IPS-18a (cell line): ENCODE measurements around the gene FSCN2.

Source experiments
- H3K27ac ChIP-seq: one replicate; pipeline ENCODE4 v1.5.1; 2013; ENCODE audit warnings: low read length
- H3K27me3 ChIP-seq: one replicate; pipeline ENCODE4 v1.6.1; 2013; ENCODE audit warnings: mild to moderate bottlenecking, low read length; ENCODE audit not compliant: control insufficient read depth, insufficient read depth
- H3K36me3 ChIP-seq: one replicate; pipeline ENCODE4 v1.6.1; 2013; ENCODE audit warnings: low read depth, low read length; ENCODE audit not compliant: control insufficient read depth
- H3K4me1 ChIP-seq: one replicate; pipeline ENCODE4 v1.6.1; 2013; ENCODE audit warnings: low read depth, low read length; ENCODE audit not compliant: control insufficient read depth
- H3K4me3 ChIP-seq: one replicate; pipeline ENCODE4 v1.5.1; 2013; ENCODE audit warnings: low read length
- H3K9ac ChIP-seq: one replicate; pipeline ENCODE4 v1.6.1; 2013; ENCODE audit warnings: mild to moderate bottlenecking, low read length, moderate library complexity
- H3K9me3 ChIP-seq: one replicate; pipeline ENCODE4 v1.6.1; 2013; ENCODE audit warnings: low read depth, low read length; ENCODE audit not compliant: control insufficient read depth

Gene FSCN2

DNA sequence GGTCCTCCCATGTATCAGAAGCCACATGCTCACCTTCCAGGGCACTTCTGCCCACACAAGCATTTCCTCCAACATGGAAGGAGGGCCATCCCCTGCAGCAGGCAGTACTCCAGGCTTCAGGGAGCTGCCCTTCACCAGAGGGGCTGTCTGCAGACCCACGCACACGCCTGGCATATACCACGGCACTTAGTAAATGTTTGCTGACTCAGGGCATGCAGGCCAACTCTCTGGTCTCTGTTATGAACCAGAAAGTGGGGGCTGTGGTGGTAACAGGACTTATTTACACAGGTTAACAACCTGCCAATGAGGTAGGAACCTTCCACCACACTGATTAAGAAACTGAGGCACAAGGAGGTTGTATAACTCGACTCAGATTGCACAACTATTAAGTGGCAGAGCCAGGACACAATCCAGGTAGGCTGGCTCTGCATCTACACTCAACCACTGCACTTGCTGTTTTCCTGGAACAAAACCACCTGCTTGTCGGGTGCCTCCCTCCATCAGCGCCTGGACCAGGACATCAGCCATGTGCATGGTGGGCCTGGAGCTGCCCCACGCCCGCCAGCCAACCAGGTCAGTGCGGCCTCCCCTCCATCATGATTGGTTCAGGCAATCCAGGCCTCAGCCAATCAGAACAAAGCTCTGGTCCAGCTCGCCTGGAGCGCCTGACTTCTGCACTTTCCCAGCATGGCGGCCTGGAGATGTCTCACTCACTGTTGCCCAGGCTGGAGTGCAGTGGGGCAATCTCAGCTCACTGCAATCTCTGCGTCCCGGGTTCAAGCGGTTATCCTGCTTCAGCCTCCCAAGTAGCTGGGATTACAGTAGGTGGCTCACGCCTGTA is 34.8 kb upstream of the FSCN2 start:
- H3K9me3 ChIP-seq = no peaks in the 10 kb centered on the region
- peaks cover 19% of the 10 kb centered on the region for H3K4me1 ChIP-seq
- H3K36me3 ChIP-seq = no peaks in the 10 kb centered on the region
- no peak overlapping the region for H3K27ac ChIP-seq
- H3K4me3 ChIP-seq = no peak overlapping the region
- H3K27me3 ChIP-seq = peaks cover 20% of the 10 kb centered on the region
- H3K9ac ChIP-seq = no peak overlapping the region

DNA sequence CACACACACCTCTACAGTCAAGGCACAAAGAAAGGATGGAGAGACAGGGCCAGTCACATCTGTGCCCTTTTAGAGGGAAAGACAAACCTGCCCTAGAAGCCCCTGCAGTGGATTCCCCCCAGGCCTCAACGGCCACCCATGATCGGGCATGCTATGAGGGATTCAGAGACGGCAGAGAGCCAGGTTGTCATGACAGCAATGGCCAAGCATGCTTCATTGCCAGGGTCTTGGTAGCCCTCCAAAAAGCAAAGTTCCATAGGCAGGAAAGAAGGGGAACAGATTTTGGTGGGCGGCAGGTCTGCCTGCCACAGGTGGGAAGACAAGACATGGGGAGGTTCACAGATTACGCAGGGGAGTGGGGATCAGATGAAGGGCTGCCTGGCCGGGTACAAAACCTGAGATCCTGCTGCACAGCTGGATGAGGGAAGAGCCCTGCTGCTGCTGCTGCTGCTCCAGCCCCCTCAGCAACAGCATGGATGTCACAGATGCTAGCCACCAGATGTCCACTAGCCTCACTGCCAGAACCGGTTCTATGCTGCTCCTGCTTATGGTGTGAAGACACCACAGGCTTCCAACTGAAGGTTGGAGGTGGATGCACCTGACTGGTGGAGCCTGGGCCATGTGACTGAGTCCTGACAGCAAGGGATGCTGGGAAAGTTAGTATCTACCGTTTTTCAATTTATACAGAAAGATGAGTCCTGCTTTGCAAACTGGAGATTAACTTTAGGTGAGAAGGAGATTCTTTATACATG is 33.4 kb upstream of the FSCN2 start:
- no peak overlapping the region for H3K9ac ChIP-seq
- no peaks in the 10 kb centered on the region for H3K36me3 ChIP-seq
- no peak overlapping the region for H3K27ac ChIP-seq
- H3K9me3 ChIP-seq = no peaks in the 10 kb centered on the region
- H3K4me1 ChIP-seq = peaks cover 6% of the 10 kb centered on the region
- no peak overlapping the region for H3K4me3 ChIP-seq
- H3K27me3 ChIP-seq = peaks cover 13% of the 10 kb centered on the region

DNA sequence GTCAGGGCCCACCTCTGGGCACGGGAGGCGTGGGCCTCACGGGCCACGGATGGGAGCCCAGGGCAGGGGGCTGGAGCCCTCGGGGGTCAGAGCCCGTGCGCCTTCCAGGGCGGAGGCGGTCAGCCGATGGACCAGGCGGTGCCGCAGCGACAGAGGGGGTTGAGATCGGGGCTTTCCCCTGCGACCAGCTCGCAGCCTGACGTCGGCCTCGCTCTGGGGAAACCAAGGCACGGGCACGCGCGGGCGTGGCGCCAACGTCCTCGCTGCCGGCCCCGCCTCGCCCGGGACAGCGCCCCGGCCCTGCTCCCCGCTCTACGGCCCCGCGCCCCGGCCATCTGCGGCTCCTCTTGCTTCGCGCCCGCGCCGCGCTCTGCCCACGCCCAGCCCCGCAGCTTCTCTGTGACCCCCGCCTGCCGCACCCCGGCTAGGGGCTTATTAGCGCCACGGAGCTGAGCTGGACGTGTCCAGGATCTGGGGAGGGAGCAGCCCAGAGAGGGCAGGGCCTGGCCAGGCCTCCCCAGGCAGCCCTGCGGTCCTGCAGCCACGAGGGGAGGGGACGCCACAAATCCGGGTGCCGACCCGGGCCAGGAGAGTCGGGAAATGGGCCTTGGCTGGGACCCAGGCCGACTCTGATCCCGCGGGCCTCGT is 29.1 kb upstream of the FSCN2 start:
- no peak overlapping the region for H3K9ac ChIP-seq
- no peaks in the 10 kb centered on the region for H3K9me3 ChIP-seq
- no peaks in the 10 kb centered on the region for H3K36me3 ChIP-seq
- no peak overlapping the region for H3K27ac ChIP-seq
- no peaks in the 10 kb centered on the region for H3K27me3 ChIP-seq
- H3K4me3 ChIP-seq = no peak overlapping the region
- no peaks in the 10 kb centered on the region for H3K4me1 ChIP-seq

DNA sequence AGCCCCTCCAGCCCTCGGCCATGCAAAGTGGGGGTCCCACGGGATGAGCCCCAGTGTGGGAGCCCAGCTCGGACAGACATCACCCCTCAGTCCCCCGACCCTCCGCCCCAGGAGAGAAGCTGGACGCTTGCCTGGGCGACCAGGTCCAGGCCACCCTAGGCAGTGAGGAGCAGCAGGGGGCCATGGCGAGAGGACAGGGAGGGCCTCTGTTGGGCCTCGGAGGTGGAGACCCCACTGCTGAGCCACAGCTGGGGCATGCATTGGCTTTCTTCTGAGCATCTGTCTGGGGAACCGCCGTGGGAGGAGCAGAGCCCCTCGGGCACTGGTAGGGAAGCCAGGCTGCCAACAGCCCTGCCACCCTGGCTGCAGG is 28.6 kb upstream of the FSCN2 start:
- Histone ChIP-seq H3K9ac (no peak overlapping the region), H3K36me3 (no peaks in the 10 kb centered on the region), H3K9me3 (no peaks in the 10 kb centered on the region), H3K27ac (no peak overlapping the region), H3K27me3 (no peaks in the 10 kb centered on the region), H3K4me3 (no peak overlapping the region), H3K4me1 (no peaks in the 10 kb centered on the region)

DNA sequence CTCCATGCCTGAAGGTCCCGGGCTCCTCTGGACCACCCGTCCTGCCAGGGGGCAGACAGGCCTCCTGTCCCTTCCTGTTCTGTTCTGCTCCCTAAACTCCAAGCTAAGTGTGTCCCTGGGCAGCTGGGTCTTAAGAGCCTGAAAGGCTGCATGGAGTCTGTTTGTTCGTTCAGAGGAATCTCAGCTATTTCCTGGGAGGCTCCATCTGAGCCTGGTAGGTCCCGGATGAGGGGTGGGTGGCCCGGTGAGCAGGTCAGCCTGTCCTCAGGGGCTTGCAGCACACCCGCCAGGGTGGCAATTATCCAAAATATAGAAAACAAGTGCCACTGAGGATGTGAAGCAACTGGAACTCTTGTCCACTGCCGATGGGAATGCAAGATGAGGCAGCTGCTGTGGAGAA is 28.1 kb upstream of the FSCN2 start:
- Histone ChIP-seq H3K4me1 (no peaks in the 10 kb centered on the region), H3K9ac (no peak overlapping the region), H3K9me3 (no peaks in the 10 kb centered on the region), H3K4me3 (no peak overlapping the region), H3K27ac (no peak overlapping the region), H3K36me3 (no peaks in the 10 kb centered on the region), H3K27me3 (no peaks in the 10 kb centered on the region)

DNA sequence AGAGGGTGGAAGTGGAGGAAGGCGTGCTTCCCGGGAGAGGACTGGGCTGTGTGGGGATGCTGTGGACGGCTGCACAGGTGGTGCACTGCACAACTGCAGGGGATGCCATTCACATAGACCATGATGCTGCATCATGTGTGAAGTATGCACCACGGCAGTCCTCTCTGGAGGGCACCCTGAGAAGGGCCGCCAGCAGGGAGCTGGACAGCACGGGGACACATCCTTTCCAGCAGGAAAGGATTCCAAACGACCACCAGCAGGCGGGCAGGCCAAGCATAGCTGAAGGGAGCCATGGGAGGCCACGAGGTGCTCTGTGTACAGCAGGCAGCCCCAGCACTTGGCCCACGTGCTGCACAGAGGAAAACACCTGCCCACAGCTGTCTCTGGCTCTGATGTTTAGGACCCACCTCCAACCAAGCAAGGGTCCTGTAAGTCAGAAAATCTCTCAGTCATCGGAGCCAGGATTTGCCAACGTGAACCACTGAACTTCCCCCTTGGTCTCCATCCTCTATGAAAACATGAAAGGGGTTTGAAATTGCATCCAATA is 25.6 kb upstream of the FSCN2 start:
- no peaks in the 10 kb centered on the region for H3K36me3 ChIP-seq
- H3K9me3 ChIP-seq = no peaks in the 10 kb centered on the region
- no peak overlapping the region for H3K4me3 ChIP-seq
- H3K9ac ChIP-seq = no peak overlapping the region
- no peaks in the 10 kb centered on the region for H3K4me1 ChIP-seq
- H3K27ac ChIP-seq = no peak overlapping the region
- no peaks in the 10 kb centered on the region for H3K27me3 ChIP-seq

DNA sequence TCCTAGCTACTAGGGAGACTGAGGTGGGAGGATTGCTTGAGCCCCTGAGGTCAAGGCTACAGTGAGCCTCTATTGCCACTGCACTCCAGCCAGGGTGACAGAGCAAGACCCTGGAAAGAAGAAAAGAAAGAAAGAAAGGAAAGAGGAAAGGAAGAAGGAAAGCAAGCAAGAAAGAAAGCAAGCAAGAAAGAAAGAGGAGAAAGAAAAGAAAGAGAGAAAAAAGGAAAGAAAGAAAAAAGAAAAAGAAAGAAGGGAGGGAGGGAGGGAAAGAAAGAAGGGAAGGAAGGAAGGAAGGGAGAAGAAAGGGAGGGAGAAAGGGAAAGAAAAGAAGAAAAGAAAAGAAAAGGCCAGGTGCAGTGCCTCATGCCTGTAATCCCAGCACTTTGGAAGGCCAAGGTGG is 24.6 kb upstream of the FSCN2 start:
- Histone ChIP-seq H3K9ac (no peak overlapping the region), H3K27ac (no peak overlapping the region), H3K27me3 (no peaks in the 10 kb centered on the region), H3K4me1 (no peaks in the 10 kb centered on the region), H3K36me3 (no peaks in the 10 kb centered on the region), H3K4me3 (no peak overlapping the region), H3K9me3 (no peaks in the 10 kb centered on the region)

DNA sequence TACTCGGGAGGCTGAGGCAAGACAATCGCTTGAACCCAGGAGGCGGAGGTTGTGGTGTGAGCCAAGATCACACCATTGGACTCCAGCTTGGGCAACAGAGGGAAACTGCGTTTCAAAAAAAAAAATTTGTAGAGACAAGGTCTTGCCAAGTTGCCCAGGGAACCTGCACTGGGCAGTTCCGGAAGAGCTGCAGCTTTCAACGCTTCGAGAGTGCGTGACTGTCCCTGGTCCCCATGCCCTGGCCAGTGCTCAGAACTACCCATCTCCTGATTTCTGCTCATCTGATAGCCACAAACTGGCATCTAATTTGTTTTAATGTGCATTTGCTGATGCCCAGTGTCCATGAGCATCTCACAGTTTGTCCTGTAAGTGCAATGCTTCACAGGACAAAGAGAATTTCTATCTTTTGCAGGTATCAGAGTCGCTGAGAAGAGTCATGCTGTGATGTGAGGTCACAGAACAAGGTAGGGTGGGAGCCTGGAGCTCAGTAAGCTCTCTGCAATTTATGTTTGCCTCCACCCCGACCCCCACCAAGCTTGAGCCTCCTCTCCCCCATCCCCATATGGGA is 19.5 kb upstream of the FSCN2 start:
- H3K4me3 ChIP-seq = peak overlapping the region; percentile 95
- H3K9ac ChIP-seq = no peak overlapping the region
- no peaks in the 10 kb centered on the region for H3K4me1 ChIP-seq
- H3K36me3 ChIP-seq = peaks cover 29% of the 10 kb centered on the region
- no peak overlapping the region for H3K27ac ChIP-seq
- H3K9me3 ChIP-seq = no peaks in the 10 kb centered on the region
- no peaks in the 10 kb centered on the region for H3K27me3 ChIP-seq

DNA sequence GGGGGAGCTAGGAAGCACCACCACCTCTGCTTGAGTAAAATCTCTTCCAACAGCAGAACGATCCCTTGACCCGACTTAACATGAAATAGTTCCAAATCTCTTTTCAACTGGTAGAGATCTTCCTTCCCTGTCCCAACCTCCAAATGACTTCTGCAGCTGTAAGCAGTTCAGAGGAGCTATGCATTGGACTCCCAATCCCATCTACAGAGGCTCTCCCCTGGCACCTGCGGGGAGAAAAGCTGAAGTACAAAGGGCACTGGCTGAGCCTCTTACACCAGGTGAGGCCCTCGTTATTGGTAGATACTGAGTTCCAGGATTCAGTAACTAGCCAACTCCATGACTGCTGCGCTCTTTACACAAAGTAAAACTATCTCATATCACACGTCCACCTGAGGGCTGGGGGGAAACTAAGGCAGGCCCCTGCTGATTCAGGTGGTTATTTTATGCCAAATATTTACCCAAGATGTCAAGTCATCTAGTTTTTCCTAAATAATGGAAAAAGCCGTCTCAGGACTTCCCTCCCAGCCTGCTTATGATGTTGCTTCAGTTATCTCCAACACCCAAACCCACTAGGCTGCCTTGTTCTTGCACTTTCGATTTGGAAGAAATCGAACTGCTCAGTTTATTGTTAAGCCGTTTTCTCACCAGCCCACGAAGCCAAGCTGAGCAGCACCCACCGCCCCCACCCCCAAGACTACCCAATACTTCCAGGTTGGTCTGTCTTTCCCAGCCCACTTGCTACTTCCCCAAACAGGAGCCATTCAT is 18.8 kb upstream of the FSCN2 start:
- Histone ChIP-seq H3K9ac (peak overlapping the region; percentile 94), H3K4me3 (peak overlapping the region; percentile 95), H3K27ac (no peak overlapping the region)

DNA sequence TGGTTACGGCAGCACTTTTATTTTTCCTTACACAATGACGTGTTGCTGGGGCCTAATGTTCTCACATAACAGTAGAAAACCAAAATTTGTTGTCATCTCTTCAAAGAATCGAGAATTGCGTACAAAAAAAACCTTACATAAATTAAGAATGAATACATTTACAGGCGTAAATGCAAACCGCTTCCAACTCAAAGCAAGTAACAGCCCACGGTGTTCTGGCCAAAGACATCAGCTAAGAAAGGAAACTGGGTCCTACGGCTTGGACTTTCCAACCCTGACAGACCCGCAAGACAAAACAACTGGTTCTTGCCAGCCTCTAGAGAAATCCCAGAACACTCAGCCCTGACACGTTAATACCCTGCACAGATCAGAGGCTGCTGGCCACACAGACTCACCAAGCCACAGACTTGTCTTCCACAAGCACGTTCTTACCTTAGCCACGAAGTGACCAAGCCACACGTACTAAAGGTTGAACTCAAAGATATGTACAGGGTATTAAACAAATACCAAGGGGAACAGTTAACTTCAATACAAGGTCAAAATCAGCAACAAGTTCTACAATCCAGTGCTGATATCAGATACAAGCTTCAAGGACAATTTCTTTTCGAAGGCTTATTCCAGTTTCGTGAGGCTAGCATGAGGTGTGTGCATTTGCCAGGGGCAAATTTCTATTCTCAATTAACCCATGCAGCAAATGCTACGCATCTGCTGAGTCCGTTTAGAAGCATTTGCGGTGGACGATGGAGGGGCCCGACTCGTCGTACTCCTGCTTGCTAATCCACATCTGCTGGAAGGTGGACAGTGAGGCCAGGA is 18.0 kb upstream of the FSCN2 start:
- peak overlapping the region; percentile 95 for H3K4me3 ChIP-seq
- peak overlapping the region; percentile 94 for H3K9ac ChIP-seq
- no peaks in the 10 kb centered on the region for H3K27me3 ChIP-seq
- H3K4me1 ChIP-seq = no peaks in the 10 kb centered on the region
- peaks cover 29% of the 10 kb centered on the region for H3K36me3 ChIP-seq
- H3K27ac ChIP-seq = no peak overlapping the region
- H3K9me3 ChIP-seq = no peaks in the 10 kb centered on the region

More for the DNA sequence above, 18.8 kb upstream of the FSCN2 start:
- Histone ChIP-seq H3K27me3 (no peaks in the 10 kb centered on the region), H3K4me1 (no peaks in the 10 kb centered on the region), H3K36me3 (peaks cover 29% of the 10 kb centered on the region), H3K9me3 (no peaks in the 10 kb centered on the region)
